T47D (cell line): ENCODE measurements around the gene TPCN2.
"Not testable (repeated sequence)": the region's sequence is repeated elsewhere in the genome, so short reads cannot be mapped to it uniquely, and the experiment has no call there.

Experiments
- DNase-seq, 2 experiments: peaks; one replicate each; pipeline versions ENCODE4 v3.0.0 to v3.0.0-alpha.2; 2011 to 2012; ENCODE audit warnings: low read depth in 1 of 2, low spot score in 1 of 2
- JUND ChIP-seq: IDR thresholded peaks from 2 replicates; pipeline ENCODE4 v1.6.1; 2012; ENCODE audit warnings: low read depth
- in situ Hi-C: cut with HindIII; loops from 2 replicates; pipeline ENCODE4 v1.10.0; 2016; ENCODE audit warnings: low sequenced_read_pairs, low pct_unique_long_range_greater_than_20kb

The TPCN2 gene

DNA sequence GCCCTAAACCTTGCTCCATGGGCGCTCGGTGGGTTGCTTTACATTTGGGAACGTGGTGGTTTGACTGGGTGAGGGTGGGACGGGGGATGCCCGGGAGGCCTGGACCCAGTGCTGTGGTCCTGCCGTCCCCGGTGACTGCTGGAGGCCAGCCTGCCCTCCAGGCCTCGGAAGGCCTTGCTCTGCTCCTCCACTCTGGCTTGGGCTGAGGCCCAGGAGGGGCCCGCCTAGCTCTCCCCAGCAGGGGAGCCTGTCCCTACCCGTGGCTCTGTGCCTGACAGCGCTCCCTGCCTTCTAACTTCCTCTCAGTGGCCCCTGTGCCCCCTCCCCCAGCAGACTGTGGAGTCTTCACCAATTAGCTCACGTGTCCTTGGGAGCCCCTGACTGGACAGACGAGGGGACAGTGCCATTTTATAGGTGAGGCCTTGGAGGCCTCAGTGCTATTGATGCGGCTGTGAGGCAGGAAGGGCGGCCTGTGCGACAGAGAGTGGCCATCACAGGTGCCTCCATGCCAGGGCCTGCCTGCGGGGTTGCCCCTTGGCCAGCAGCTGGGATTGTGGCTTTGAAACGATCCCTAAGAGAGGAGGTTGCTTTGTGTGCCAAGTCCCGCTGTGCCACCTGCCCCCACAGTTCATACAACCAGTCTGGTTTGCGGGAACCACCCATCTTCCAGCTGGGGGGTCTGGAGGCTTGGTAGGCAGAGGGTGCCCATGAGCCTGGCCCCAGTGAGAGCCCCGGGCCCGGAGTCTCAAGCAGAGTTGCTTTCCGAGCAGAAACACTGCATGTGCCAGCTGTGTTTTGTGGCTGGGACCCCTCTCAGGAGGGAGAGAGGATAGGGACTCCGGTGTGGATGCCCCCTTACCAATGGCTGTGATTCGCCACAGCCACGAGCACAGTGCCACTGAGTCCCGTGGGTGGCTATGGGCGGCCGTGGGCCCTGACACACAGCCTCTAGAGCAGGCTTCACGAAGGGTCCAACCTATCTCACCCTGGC lies 17.7 kb downstream of the TPCN2 start:
- TF ChIP-seq JUND, result no peak
- no peak for DNase-seq
- in situ Hi-C loops, result no loop called here

DNA sequence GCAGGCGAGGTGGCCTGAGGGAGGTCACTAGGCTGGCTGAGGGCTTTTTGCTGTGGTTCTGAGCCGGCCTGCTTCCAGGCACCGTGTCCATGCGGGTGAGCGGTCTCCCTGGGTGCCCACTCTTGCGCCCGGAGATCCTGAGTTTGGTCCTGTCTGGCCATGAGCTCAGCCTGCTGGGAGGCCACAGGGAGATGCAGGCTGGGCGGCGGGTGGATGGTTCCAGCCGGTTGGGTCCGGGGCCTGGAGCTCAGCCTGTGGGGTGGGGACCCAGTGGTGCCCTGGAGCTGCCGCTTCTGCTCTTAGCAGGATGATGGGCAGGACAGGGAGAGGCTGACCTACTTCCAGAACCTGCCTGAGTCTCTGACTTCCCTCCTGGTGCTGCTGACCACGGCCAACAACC lies 18.5 kb downstream of the TPCN2 start:
- no peak for TF ChIP-seq JUND
- in situ Hi-C loops, result no loop called here
- no peak for DNase-seq

DNA sequence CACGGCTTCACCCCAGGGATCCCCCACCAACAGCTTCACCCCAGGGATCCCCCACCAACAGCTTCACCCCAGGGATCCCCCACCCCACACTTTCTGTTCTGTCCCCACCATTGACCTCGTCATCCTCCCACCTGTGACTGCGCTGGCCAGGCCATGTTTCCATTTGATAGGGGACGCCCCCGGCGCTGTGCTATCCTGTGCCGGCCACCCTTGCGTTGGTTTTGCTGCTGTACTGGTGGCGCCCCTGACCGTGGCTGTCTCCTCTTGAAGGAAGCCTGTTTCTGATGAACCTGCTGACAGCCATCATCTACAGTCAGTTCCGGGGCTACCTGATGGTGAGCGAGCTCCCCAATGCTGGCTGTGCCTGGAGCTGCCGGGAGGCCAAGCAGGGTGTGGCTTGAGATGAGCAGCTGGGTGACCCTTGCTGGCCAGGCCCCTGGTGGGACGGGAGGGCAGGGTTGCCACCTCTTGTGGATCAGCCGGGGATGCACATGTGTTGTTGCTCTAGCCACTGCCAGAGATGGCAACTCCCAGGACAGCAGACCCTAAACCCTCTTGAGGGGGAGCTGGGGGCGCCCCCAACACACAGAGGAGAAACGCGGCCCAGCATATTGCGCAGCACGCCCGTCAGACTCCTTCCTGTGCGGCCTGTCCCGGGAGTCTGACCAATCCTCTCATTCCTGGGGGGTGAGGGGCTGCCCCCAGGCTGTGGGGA lies 22.5 kb downstream of the TPCN2 start:
- TF ChIP-seq JUND, result no peak
- in situ Hi-C loops, result no loop called here
- DNase-seq, result no peak

DNA sequence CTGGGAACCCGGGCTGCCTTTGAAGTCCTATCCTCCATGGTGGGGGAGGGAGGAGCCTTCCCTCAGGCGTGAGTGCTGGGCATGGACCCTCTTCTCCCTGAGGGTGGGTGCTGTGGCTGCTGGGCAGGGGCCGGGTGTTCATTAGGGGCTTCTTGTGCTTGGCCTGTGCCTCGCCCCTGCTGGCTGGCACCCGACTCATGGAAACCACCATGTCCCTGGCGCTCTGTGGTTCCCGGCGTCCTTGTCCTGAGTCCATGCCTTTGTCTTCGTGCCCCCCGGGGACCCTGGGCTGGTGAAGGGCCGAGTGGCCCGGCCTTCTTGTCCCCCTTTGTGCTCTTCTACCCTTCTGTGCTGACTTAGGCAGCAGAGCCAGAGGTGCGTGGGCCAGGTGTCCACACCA lies 23.2 kb downstream of the TPCN2 start:
- in situ Hi-C loops, result no loop called here
- no peak for TF ChIP-seq JUND

DNA sequence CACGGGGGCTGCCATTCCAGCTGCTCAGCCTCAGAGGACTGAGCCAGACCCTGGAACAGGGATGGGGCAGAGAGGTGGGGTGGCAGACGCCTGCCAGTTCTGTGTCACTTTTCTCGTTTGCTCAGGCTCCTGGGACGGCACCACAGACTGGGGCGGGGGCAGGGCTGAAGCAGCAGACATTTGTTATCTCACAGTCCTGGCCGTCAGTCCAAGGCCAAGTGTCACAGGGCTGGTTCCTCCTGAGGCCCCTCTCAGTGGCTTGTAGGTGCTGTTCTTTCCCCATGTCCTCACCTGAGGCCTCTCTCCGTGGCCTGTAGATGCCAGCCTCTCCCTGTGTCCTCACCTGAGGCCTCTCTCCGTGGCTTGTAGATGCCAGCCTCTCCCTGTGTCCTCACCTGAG lies 24.7 kb downstream of the TPCN2 start:
- no peak for TF ChIP-seq JUND
- no peak for DNase-seq
- in situ Hi-C loops, result no loop called here

More for the DNA sequence above, 23.2 kb downstream of the TPCN2 start:
- no peak for DNase-seq

DNA sequence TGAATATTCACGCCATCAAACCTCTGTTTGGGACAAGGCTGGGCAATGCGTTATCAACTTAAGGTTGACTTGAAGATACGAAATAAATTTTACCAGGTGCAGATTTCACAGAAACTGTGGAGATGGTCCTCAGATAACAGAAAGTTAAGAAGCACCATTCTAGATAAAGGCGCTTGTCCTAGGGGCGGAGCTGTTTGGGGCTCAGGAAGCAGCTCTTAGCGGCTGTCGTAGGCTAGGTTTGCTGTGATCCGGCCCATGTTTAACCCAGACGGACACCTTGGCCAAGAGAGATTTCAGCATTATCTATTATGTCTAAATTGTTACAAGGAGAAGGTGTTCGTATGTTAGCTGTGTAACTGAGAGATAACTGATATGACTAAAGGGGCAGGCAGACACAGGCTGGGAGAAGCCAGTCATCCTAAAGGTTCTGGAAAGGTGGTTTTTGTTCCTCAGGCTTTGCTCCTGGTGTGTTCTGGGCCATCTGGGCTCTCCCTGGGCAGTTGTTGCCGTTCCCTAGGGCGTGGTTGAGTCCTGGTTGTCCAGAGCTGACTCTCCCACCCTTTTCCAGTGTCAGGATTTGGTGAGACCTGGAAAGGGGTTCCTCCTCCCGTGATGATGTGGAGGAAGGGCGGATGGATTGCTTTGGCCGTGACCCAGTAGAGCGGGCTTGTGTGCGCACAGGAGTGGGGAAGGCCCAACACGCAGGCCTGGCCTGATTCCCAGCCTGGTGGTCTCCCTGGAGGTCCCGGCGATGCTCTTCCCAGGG lies 25.8 kb downstream of the TPCN2 start:
- in situ Hi-C loops, result no loop called here
- no peak for DNase-seq
- TF ChIP-seq JUND, result no peak

DNA sequence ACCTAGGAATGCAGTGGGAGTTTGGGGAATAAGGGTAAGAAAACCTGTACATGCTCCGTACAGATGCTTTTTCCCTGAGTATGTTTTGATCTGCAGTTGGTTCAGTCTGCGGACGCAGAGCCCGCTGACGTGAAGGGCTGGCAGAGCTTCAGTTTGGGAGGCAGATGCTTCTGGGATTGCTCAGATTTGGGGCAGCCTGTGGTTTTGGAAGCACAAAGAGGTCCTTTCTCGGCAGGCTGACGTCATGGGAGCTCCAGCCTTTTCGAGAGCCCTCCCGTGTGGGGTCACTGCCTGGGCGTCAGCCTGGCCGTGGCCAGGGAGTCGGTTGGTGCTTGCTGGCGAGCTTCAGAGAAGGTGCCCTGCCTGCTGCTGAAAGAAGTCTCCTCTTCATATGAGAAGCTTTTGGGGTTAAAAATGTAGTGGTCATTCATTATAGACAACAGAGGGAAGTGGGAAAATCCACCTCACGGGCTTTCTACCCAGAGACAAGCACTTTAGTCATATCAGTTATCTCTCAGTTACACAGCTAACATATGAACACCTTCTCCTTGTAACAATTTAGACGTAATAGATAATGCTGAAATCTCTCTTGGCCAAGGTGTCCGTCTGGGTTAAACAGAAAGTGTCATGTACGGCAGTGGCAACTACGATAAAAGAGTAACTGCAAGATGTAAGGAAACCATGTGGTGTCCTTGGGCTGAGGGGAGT lies 26.8 kb downstream of the TPCN2 start:
- DNase-seq, result no peak
- no peak for TF ChIP-seq JUND
- in situ Hi-C loops, result no loop called here

DNA sequence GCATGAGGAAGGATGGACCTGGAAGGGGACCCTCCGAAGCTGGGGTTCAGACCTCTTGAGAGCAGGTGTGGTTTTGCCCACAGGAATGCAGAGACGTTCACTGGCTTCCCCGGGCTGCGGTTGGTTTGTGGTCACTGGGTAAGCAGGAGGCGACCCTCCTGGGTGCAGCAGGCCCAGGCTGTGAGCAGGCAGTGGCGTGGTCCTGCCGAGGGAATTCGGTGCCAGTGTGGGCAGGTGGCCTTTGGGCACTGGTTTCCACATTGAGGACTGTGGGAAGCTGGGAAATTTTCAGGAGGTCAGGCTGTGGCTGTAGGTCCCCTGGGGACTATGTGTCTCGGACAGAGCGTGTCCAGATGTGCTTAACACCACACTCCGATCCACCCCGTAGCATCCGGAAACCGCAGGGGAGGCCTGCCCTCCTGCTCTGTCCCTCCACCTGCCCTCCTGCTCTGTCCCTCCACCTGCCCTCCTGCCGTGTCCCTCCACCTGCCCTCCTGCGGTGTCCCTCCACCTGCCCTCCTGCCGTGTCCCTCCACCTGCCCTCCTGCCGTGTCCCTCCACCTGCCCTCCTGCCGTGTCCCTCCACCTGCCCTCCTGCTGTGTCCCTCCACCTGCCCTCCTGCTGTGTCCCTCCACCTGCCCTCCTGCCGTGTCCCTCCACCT lies 27.5 kb downstream of the TPCN2 start:
- in situ Hi-C loops, result no loop called here
- no peak for DNase-seq
- no peak for TF ChIP-seq JUND

DNA sequence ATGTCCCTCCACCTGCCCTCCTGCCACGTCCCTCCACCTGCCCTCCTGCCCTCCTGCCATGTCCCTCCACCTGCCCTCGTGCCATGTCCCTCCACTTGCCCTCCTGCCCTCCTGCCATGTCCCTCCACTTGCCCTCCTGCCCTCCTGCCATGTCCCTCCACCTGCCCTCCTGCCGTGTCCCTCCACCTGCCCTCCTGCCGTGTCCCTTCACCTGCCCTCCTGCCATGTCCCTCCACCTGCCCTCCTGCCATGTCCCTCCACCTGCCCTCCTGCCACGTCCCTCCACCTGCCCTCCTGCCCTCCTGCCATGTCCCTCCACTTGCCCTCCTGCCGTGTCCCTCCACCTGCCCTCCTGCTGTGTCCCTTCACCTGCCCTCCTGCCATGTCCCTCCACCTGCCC lies 28.2 kb downstream of the TPCN2 start:
- in situ Hi-C loops, DNase-seq: not testable (repeated sequence)

DNA sequence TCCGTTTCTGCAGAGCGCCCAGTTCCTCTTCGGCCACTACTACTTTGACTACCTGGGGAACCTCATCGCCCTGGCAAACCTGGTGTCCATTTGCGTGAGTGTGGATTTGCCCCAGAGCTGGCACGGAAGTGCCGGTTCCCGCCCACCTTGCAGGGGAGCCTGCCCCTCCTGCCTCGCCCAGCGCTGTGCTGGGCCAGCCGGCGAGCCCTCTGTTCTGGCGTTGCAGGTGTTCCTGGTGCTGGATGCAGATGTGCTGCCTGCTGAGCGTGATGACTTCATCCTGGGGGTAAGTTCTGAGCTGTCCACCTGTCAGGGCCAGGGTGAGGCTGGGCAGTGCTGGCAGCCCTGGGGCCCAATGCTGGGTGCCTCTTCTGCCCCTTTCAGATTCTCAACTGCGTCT lies 29.8 kb downstream of the TPCN2 start:
- DNase-seq, result no peak
- TF ChIP-seq JUND, result no peak
- in situ Hi-C loops, result no loop called here

DNA sequence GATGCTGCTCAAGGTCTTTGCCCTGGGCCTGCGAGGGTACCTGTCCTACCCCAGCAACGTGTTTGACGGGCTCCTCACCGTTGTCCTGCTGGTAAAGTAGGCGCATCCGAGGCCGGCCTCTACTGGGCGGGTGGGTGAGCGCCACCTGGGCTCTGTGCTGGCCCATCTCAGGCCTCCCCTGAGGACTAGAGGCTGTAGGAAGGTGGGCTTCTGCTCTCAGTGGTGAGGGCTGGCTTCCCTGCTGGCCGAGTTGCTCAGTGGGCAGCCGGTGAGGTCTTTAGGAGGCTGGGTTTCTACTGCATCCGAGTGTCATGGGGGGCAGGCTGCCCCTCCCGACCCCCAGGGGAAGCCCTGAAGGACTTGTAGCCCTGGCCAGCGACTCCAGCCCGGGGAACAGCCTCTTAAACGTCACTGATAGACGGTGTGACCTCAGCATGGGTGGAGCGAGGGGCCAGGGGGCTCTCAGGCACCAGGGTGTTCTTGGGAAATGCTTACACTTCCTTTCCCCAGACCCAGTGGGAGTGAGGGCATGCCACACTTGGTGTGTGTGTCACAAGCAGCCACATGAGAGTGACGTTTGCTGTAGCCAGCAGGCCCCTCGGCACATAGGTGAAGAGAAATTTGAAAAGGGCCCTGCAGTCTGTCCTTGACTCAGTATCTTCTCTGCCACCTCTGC lies 30.3 kb downstream of the TPCN2 start:
- TF ChIP-seq JUND, result no peak

More for the DNA sequence above, 30.3 kb downstream of the TPCN2 start:
- no peak for DNase-seq
- in situ Hi-C loops, result no loop called here
